Measurements from ENCODE around the gene NEDD4.
"Not testable (repeated sequence)": the region's sequence is repeated elsewhere in the genome, so short reads cannot be mapped to it uniquely, and the experiment has no call there.

NEDD4 gene

GRCh38 chr15:56019819-56020486 is 26.5 kb upstream of the NEDD4 start:
- in situ Hi-C loops (cut with MboI; ENCODE audit: low pct_unique_long_range_greater_than_20kb, low sequenced_read_pairs, unreplicated experiment): no loop called here
- TF ChIP-seq CTCF (IDR thresholded peaks at IDR 0.05; ENCODE audit: extremely low read depth, insufficient read depth, missing control alignments): no peak
- DNase-seq (ENCODE audit: low spot score): no peak

GRCh38 chr15:56019060-56019793 is 25.8 kb upstream of the NEDD4 start:
- DNase-seq (ENCODE audit: low spot score): no peak
- in situ Hi-C loops (cut with MboI; ENCODE audit: low pct_unique_long_range_greater_than_20kb, low sequenced_read_pairs, unreplicated experiment): no loop called here
- TF ChIP-seq CTCF (IDR thresholded peaks at IDR 0.05; ENCODE audit: extremely low read depth, insufficient read depth, missing control alignments): no peak

GRCh38 chr15:56017920-56018319 is 24.5 kb upstream of the NEDD4 start:
- TF ChIP-seq CTCF (IDR thresholded peaks at IDR 0.05; ENCODE audit: extremely low read depth, insufficient read depth, missing control alignments): no peak
- no peak for DNase-seq (ENCODE audit: low spot score)
- in situ Hi-C loops (cut with MboI; ENCODE audit: low pct_unique_long_range_greater_than_20kb, low sequenced_read_pairs, unreplicated experiment): no loop called here

GRCh38 chr15:56017511-56017910 is 24.1 kb upstream of the NEDD4 start:
- DNase-seq (ENCODE audit: low spot score): no peak

GRCh38 chr15:56016281-56016680 is 22.9 kb upstream of the NEDD4 start:
- in situ Hi-C loops (cut with MboI; ENCODE audit: low pct_unique_long_range_greater_than_20kb, low sequenced_read_pairs, unreplicated experiment): no loop called here
- no peak for DNase-seq (ENCODE audit: low spot score)
- TF ChIP-seq CTCF (IDR thresholded peaks at IDR 0.05; ENCODE audit: extremely low read depth, insufficient read depth, missing control alignments): no peak

More at GRCh38 chr15:56017511-56017910, 24.1 kb upstream of the NEDD4 start:
- in situ Hi-C loops (cut with MboI; ENCODE audit: low pct_unique_long_range_greater_than_20kb, low sequenced_read_pairs, unreplicated experiment): no loop called here
- no peak for TF ChIP-seq CTCF (IDR thresholded peaks at IDR 0.05; ENCODE audit: extremely low read depth, insufficient read depth, missing control alignments)

GRCh38 chr15:56014677-56015076 is 21.3 kb upstream of the NEDD4 start:
- DNase-seq (ENCODE audit: low spot score): no peak
- TF ChIP-seq CTCF (IDR thresholded peaks at IDR 0.05; ENCODE audit: extremely low read depth, insufficient read depth, missing control alignments): no peak
- in situ Hi-C loops (cut with MboI; ENCODE audit: low pct_unique_long_range_greater_than_20kb, low sequenced_read_pairs, unreplicated experiment): no loop called here

DNA sequence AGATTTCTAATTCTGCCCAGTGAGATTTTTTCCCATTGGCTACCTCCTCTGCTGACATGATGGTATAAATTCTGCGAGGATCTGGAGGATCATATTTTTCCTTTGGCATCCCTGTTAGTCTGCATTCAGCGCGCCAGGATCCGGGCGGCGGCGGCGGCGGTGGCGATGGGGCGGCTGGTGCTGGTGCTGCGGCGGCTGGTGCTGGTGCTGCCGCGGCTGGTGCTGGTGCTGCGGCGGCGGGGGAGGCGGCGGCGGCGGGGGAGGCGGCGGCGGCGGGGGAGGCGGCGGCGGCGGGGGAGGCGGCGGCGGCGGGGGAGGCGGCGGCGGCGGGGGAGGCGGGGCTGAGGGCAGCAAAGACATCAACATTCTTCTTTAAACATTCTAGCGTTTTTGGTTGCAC is 13.6 kb upstream of the NEDD4 start:
- DNase-seq (ENCODE audit: low spot score); in situ Hi-C loops (cut with MboI; ENCODE audit: low pct_unique_long_range_greater_than_20kb, low sequenced_read_pairs, unreplicated experiment): not testable (repeated sequence)

DNA sequence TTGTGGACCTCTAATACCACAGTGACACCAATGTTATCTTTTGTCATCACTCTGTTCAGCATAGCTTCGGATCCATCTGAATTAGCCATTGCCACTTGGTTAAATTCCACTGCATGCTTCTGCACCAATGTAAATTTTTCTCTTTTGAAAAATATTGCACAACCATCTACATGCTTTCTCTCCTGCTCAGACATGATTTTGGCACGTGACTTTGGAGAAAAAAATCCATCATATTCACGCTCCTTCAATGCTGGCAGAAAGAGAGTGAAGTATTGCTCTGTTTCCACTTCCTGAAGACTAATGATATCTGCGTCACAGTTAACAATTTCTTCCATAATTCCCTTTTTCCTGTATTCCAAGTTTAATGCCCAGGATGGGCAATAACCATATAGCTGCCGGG is 13.0 kb upstream of the NEDD4 start:
- in situ Hi-C loops (cut with MboI; ENCODE audit: low pct_unique_long_range_greater_than_20kb, low sequenced_read_pairs, unreplicated experiment); DNase-seq (ENCODE audit: low spot score): not testable (repeated sequence)

DNA sequence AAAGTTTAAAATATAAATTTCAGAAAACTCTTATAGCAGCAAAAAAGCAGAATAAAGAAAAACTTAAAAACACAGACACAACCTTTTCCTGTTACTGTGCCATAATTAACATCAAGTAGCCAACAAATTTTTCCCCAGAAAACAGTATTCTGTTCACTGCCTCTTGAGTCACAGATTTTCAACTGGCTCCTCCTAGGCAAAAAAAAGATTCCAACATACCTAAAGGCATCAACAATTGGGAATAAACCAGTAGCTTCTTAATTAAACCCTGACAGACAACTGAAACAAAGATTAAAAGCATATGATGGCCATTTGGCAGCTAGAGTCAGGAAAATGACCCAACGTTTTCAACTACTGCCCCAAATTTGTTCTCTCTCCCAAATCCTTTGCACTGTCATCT is 10.9 kb upstream of the NEDD4 start:
- DNase-seq (ENCODE audit: low spot score); in situ Hi-C loops (cut with MboI; ENCODE audit: low pct_unique_long_range_greater_than_20kb, low sequenced_read_pairs, unreplicated experiment): not testable (repeated sequence)

GRCh38 chr15:56003777-56004176 is 10.4 kb upstream of the NEDD4 start:
- DNase-seq (ENCODE audit: low spot score); in situ Hi-C loops (cut with MboI; ENCODE audit: low pct_unique_long_range_greater_than_20kb, low sequenced_read_pairs, unreplicated experiment): not testable (repeated sequence)
